SK-N-SH (cell line): ENCODE data around the gene PCNT. TPM values are rescaled to one million over a fixed set of nuclear protein-coding genes. Genes with fewer than 3 reads are reported as not detected.

Source experiments
- CTCF ChIA-PET: fragments of 300-600, 350-600 bp; formaldehyde crosslinking; extraction: SDS; loops from one replicate; lab custom pipeline; 2021; lab: Yijun Ruan, JAX
- POLR2A ChIA-PET: fragments of 350-600 bp; sonication (Branson Sonifier 250); formaldehyde crosslinking; extraction: SDS; loops from one replicate; lab custom pipeline; 2020; ENCODE audit warnings: antibody characterized with exemption, inconsistent platforms; lab: Yijun Ruan, JAX
- DNase-seq: peaks from one replicate; pipeline ENCODE4 v3.0.0; 2012
- H2AFZ ChIP-seq: fragments of 200-600 bp; sonication (generic); 2 replicates; pipeline ENCODE4 v1.8.1; 2016; ENCODE audit warnings: antibody characterized with exemption, mild to moderate bottlenecking, low read depth
- H3F3A ChIP-seq: fragments of 200-600 bp; sonication (generic); replicated peaks from 2 replicates; pipeline ENCODE3; 2016; ENCODE audit warnings: antibody characterized with exemption, mild to moderate bottlenecking; ENCODE audit not compliant: insufficient read depth
- H3K27ac ChIP-seq, 2 experiments: fragments of 200-500 bp in 1 of 2; fragments of 200-600 bp in 1 of 2; sonication (Bioruptor generic) in 1 of 2; sonication (generic), shearing (Covaris generic) in 1 of 2; 2 replicates each; pipeline versions ENCODE4 v1.5.1 to v1.6.1; 2014 to 2016; ENCODE audit warnings: low read depth in 2 of 2, inconsistent platforms in 1 of 2, low read length in 1 of 2, mild to moderate bottlenecking in 1 of 2, mixed read lengths in 1 of 2
- H3K27me3 ChIP-seq: fragments of 200-600 bp; sonication (generic), shearing (Covaris generic); 2 replicates; pipeline ENCODE4 v1.6.1; 2016; ENCODE audit warnings: mixed run types; ENCODE audit not compliant: insufficient read depth
- H3K36me3 ChIP-seq, 2 experiments: fragments of 200-500 bp in 1 of 2; fragments of 200-600 bp in 1 of 2; sonication (Bioruptor generic) in 1 of 2; sonication (generic) in 1 of 2; replicated peaks in 1 of 2; 2 replicates each; pipeline versions ENCODE3 to v1.5.1; 2014 to 2016; ENCODE audit warnings: low read length in 1 of 2, mild to moderate bottlenecking in 1 of 2; ENCODE audit not compliant: insufficient read depth in 2 of 2, control insufficient read depth in 1 of 2
- H3K4me1 ChIP-seq, 2 experiments: fragments of 200-500 bp in 1 of 2; fragments of 200-600 bp in 1 of 2; sonication (Bioruptor generic) in 1 of 2; sonication (generic), shearing (Covaris generic) in 1 of 2; 2 replicates each; pipeline versions ENCODE4 v1.5.1 to v1.6.1; 2014 to 2016; ENCODE audit warnings: low read depth in 1 of 2, low read length in 1 of 2, mixed run types in 1 of 2; ENCODE audit not compliant: insufficient read depth in 2 of 2, control insufficient read depth in 1 of 2
- H3K4me2 ChIP-seq: fragments of 200-600 bp; sonication (generic), shearing (Covaris generic); 2 replicates; pipeline ENCODE4 v1.6.1; 2017; ENCODE audit warnings: mixed run types
- H3K4me3 ChIP-seq, 2 experiments: fragments of 200-500 bp in 1 of 2; fragments of 200-600 bp in 1 of 2; sonication (Bioruptor generic) in 1 of 2; sonication (generic), shearing (Covaris generic) in 1 of 2; 2 replicates each; pipeline versions ENCODE4 v1.5.1 to v1.8.1; 2014 to 2016; ENCODE audit warnings: low read depth in 2 of 2, inconsistent platforms in 1 of 2, low read length in 1 of 2, mild to moderate bottlenecking in 1 of 2, mixed read lengths in 1 of 2, moderate library complexity in 1 of 2
- H3K79me2 ChIP-seq: fragments of 200-600 bp; sonication (generic); 2 replicates; pipeline ENCODE4 v1.8.1; 2017; ENCODE audit warnings: mild to moderate bottlenecking; ENCODE audit not compliant: insufficient read depth
- H3K9ac ChIP-seq: fragments of 200-600 bp; sonication (generic); 2 replicates; pipeline ENCODE4 v1.6.1; 2017; ENCODE audit warnings: mixed run types
- H3K9me2 ChIP-seq: fragments of 200-600 bp; sonication (generic); 2 replicates; pipeline ENCODE4 v1.6.1; 2017; ENCODE audit warnings: mixed run types
- H3K9me3 ChIP-seq: fragments of 200-600 bp; sonication (generic); 2 replicates; pipeline ENCODE4 v1.6.1; 2017; ENCODE audit warnings: mixed run types, mild to moderate bottlenecking, moderate library complexity
- H4K20me1 ChIP-seq: fragments of 200-600 bp; sonication (generic); 2 replicates; pipeline ENCODE4 v1.6.1; 2017; ENCODE audit warnings: mild to moderate bottlenecking, mixed run types; ENCODE audit not compliant: insufficient read depth
- ELF1 ChIP-seq: IDR thresholded peaks from 2 replicates; pipeline ENCODE4 v1.4.0; 2012
- EP300 ChIP-seq, 2 experiments: IDR thresholded peaks; 2 replicates each; pipeline versions ENCODE4 v1.4.0 to v1.6.1; 2012; ENCODE audit warnings: borderline replicate concordance in 1 of 2, low read depth in 1 of 2, low read length in 1 of 2
- EZH2phosphoT487 ChIP-seq: fragments of 200-600 bp; sonication (generic); IDR thresholded peaks from 2 replicates; pipeline ENCODE4 v1.6.1; 2017; ENCODE audit warnings: low read depth, mixed run types, mild to moderate bottlenecking, antibody characterized with exemption, moderate library complexity, borderline replicate concordance
- FOSL2 ChIP-seq: IDR thresholded peaks from 2 replicates; pipeline ENCODE4 v1.4.0; 2012; ENCODE audit warnings: low read depth, mild to moderate bottlenecking, moderate library complexity, borderline replicate concordance
- FOXJ3 ChIP-seq: sonication (generic); formaldehyde crosslinking; IDR thresholded peaks from 2 replicates; pipeline ENCODE4 v1.5.1; 2020; ENCODE audit warnings: mild to moderate bottlenecking, missing genetic modification reagents
- NFIC ChIP-seq: IDR thresholded peaks from 2 replicates; pipeline ENCODE4 v1.4.0; 2012; ENCODE audit warnings: borderline replicate concordance
- POLR2AphosphoS5 ChIP-seq: IDR thresholded peaks from 2 replicates; pipeline ENCODE4 v1.6.1; 2012; ENCODE audit warnings: low read depth, low read length
- RAD21 ChIP-seq: IDR thresholded peaks from 2 replicates; pipeline ENCODE4 v1.6.1; 2012; ENCODE audit warnings: mild to moderate bottlenecking, low read length
- RCOR1 ChIP-seq: fragments of 150-350 bp; IDR thresholded peaks from 2 replicates; pipeline ENCODE4 v1.6.1; 2017; ENCODE audit warnings: antibody characterized with exemption, low read length
- RFX5 ChIP-seq: IDR thresholded peaks from 2 replicates; pipeline ENCODE4 v1.6.1; 2012; ENCODE audit warnings: mild to moderate bottlenecking, improper control_type of control experiment, low read length
- RXRA ChIP-seq: IDR thresholded peaks from 2 replicates; pipeline ENCODE4 v1.4.0; 2012; ENCODE audit warnings: low read depth, mild to moderate bottlenecking, borderline replicate concordance
- WGBS: methylation state at CpG from one replicate; pipeline ENCODE4 v1.1.6; 2017; ENCODE audit warnings: low lambda C conversion rate; 5-methylcytosine and 5-hydroxymethylcytosine counted together
- polyA plus RNA-seq, 3 experiments: library from polyadenylated mRNA; depleted of rRNA; stranded (reverse); fragments of >200 nt; gene quantifications; 2 replicates each; pipeline ENCODE4 v1.2.3, GENCODE V29; 2012
- TF ChIP-seq, protein P1 (sequence below): IDR thresholded peaks from 2 replicates; pipeline ENCODE4 v1.6.1; 2012; ENCODE audit warnings: mild to moderate bottlenecking, low read depth, low read length, moderate library complexity
- TF ChIP-seq, protein P2 (sequence below): fragments of 150-350 bp; IDR thresholded peaks from 2 replicates; pipeline ENCODE4 v1.6.1; 2017; ENCODE audit warnings: antibody characterized with exemption, low read length, low read depth, borderline replicate concordance
- TF ChIP-seq, protein P3 (sequence below): IDR thresholded peaks from 2 replicates; pipeline ENCODE4 v1.4.0; 2012; ENCODE audit warnings: low read depth, borderline replicate concordance

The PCNT gene
- polyA plus RNA-seq, 1 of the 3 experiments (the other 2 are of a cell fraction) = 15.7 TPM

DNA sequence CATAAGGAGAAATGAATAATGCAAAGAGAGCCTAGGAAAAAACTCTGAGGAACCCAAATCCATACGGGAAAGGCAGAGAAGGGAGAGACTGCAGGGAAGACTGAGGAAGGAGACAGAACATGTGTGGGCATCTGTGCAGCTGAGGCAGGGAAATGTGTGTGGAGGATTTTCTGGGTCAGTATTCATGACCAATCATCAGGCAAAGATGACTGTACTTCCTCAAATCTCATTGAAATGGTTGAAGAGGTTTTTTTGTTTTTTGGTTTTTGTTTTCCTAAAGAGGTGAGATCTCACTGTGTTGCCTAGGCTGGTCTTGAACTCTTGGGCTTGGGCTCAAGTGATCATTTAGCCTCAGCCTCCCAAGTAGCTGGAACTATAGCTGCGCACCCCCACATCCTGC lies 150.4 kb downstream of the PCNT start:
- H4K20me1 ChIP-seq = 0 out of 2 replicates have a peak, but pooled peaks cover 8% of the 10 kb centered on the region
- H3K9me2 ChIP-seq = no peaks in the 10 kb centered on the region
- no peaks in the 10 kb centered on the region for H3K27me3 ChIP-seq
- H3K79me2 ChIP-seq = peaks cover 94% of the 10 kb centered on the region
- ChIA-PET CTCF (interaction anchor here (0.9 kb wide), 1 partner anchor 9 kb away, joined by 3 read pairs; no protein-coding TSS in a partner anchor), POLR2A (no interaction called here)
- no peak overlapping the region for H3K4me2 ChIP-seq
- H3K4me3 ChIP-seq = no peak overlapping the region
- no peaks in the 10 kb centered on the region for H3F3A ChIP-seq
- no peak for DNase-seq
- peaks cover 0 to 4% of the 10 kb centered on the region in 2 experiments; a peak in 2 of 4 replicates for H3K4me1 ChIP-seq
- no peaks in the 10 kb centered on the region for H3K9me3 ChIP-seq
- no peak overlapping the region for H3K9ac ChIP-seq
- H3K36me3 ChIP-seq = peaks cover 0 to 13% of the 10 kb centered on the region in 2 experiments
- H3K27ac ChIP-seq = no peak overlapping the region
- no peak overlapping the region for H2AFZ ChIP-seq
- TF ChIP-seq ELF1 (no peak), POLR2AphosphoS5 (no peak), RXRA (no peak), NFIC (no peak), RCOR1 (no peak), FOSL2 (no peak), EZH2phosphoT487 (no peak), EP300 (IDR thresholded peaks at IDR 0.05; ENCODE audit: borderline replicate concordance in 1 of 2, low read depth in 1 of 2, low read length in 1 of 2) (no peak), RAD21 (no peak), FOXJ3 (no peak), RFX5 (no peak)
- TF ChIP-seq, protein P1, sequence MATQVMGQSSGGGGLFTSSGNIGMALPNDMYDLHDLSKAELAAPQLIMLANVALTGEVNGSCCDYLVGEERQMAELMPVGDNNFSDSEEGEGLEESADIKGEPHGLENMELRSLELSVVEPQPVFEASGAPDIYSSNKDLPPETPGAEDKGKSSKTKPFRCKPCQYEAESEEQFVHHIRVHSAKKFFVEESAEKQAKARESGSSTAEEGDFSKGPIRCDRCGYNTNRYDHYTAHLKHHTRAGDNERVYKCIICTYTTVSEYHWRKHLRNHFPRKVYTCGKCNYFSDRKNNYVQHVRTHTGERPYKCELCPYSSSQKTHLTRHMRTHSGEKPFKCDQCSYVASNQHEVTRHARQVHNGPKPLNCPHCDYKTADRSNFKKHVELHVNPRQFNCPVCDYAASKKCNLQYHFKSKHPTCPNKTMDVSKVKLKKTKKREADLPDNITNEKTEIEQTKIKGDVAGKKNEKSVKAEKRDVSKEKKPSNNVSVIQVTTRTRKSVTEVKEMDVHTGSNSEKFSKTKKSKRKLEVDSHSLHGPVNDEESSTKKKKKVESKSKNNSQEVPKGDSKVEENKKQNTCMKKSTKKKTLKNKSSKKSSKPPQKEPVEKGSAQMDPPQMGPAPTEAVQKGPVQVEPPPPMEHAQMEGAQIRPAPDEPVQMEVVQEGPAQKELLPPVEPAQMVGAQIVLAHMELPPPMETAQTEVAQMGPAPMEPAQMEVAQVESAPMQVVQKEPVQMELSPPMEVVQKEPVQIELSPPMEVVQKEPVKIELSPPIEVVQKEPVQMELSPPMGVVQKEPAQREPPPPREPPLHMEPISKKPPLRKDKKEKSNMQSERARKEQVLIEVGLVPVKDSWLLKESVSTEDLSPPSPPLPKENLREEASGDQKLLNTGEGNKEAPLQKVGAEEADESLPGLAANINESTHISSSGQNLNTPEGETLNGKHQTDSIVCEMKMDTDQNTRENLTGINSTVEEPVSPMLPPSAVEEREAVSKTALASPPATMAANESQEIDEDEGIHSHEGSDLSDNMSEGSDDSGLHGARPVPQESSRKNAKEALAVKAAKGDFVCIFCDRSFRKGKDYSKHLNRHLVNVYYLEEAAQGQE = no peak
- TF ChIP-seq, protein P2, sequence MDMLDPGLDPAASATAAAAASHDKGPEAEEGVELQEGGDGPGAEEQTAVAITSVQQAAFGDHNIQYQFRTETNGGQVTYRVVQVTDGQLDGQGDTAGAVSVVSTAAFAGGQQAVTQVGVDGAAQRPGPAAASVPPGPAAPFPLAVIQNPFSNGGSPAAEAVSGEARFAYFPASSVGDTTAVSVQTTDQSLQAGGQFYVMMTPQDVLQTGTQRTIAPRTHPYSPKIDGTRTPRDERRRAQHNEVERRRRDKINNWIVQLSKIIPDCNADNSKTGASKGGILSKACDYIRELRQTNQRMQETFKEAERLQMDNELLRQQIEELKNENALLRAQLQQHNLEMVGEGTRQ = no peak
- TF ChIP-seq, protein P3, sequence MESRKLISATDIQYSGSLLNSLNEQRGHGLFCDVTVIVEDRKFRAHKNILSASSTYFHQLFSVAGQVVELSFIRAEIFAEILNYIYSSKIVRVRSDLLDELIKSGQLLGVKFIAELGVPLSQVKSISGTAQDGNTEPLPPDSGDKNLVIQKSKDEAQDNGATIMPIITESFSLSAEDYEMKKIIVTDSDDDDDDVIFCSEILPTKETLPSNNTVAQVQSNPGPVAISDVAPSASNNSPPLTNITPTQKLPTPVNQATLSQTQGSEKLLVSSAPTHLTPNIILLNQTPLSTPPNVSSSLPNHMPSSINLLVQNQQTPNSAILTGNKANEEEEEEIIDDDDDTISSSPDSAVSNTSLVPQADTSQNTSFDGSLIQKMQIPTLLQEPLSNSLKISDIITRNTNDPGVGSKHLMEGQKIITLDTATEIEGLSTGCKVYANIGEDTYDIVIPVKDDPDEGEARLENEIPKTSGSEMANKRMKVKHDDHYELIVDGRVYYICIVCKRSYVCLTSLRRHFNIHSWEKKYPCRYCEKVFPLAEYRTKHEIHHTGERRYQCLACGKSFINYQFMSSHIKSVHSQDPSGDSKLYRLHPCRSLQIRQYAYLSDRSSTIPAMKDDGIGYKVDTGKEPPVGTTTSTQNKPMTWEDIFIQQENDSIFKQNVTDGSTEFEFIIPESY = no peak
- 91% methylated on average over 2 of the region's 2 CpGs for WGBS
